Kidney epithelial cell (primary cell): ENCODE measurements around the gene BPHL. TPM values are rescaled to one million over a fixed set of nuclear protein-coding genes. Genes with fewer than 3 reads are reported as not detected.
"Not testable (repeated sequence)": the region's sequence is repeated elsewhere in the genome, so short reads cannot be mapped to it uniquely, and the experiment has no call there.

ENCODE experiments used
- DNase-seq: peaks from one replicate; pipeline ENCODE4 v3.0.0-alpha.2; 2010; ENCODE audit warnings: low read depth
- H3K27me3 ChIP-seq: 2 replicates; pipeline ENCODE4 v1.6.0; 2011; ENCODE audit warnings: low read length; ENCODE audit not compliant: control insufficient read depth, insufficient read depth
- H3K36me3 ChIP-seq: 2 replicates; pipeline ENCODE4 v1.5.1; 2011; ENCODE audit warnings: low read length; ENCODE audit not compliant: control insufficient read depth, insufficient read depth
- H3K4me3 ChIP-seq: 2 replicates; pipeline ENCODE4 v1.5.1; 2011; ENCODE audit warnings: low read depth, mild to moderate bottlenecking, control low read depth, low read length
- CTCF ChIP-seq: IDR thresholded peaks from 2 replicates; pipeline ENCODE4 v1.5.1; 2011; ENCODE audit warnings: mild to moderate bottlenecking, moderate library complexity, low read length, control low read depth, inconsistent platforms; ENCODE audit not compliant: insufficient read depth, poor library complexity, severe bottlenecking
- total RNA-seq: library from RNA; depleted of rRNA; stranded (reverse); fragments of >200 nt; gene quantifications from 2 replicates; pipeline ENCODE4 v1.2.3, GENCODE V29; 2015

The BPHL gene
- total RNA-seq, 1 donor from 2014 or later = 26.6 TPM

- DNase-seq = no peak
- no peaks in the 10 kb centered on the region for H3K27me3 ChIP-seq
- no peak for TF ChIP-seq CTCF
- H3K36me3 ChIP-seq = no peaks in the 10 kb centered on the region
- H3K4me3 ChIP-seq = no peak overlapping the region
These were observed 76.3 kb downstream of the BPHL start for GRCh38 chr6:3194535-3195419.

GRCh38 chr6:3195420-3195694 is 76.8 kb downstream of the BPHL start:
- H3K27me3 ChIP-seq = no peaks in the 10 kb centered on the region
- no peak for TF ChIP-seq CTCF
- no peak overlapping the region for H3K4me3 ChIP-seq
- DNase-seq = no peak
- H3K36me3 ChIP-seq = no peaks in the 10 kb centered on the region

- H3K36me3 ChIP-seq = no peaks in the 10 kb centered on the region
- no peaks in the 10 kb centered on the region for H3K27me3 ChIP-seq
- H3K4me3 ChIP-seq = no peak overlapping the region
- no peak for TF ChIP-seq CTCF
- DNase-seq = no peak
These were observed 77.4 kb downstream of the BPHL start for GRCh38 chr6:3195695-3196497.

GRCh38 chr6:3196770-3197169 is 78.3 kb downstream of the BPHL start:
- Histone ChIP-seq H3K27me3 (no peaks in the 10 kb centered on the region), H3K36me3 (no peaks in the 10 kb centered on the region), H3K4me3 (no peak overlapping the region)
- TF ChIP-seq CTCF = no peak
- DNase-seq = no peak

- DNase-seq, H3K36me3 ChIP-seq, H3K27me3 ChIP-seq, H3K4me3 ChIP-seq: not testable (repeated sequence)
These were observed 79.2 kb downstream of the BPHL start for GRCh38 chr6:3197734-3198133.

- no peaks in the 10 kb centered on the region for H3K36me3 ChIP-seq
- H3K27me3 ChIP-seq = no peaks in the 10 kb centered on the region
- no peak overlapping the region for H3K4me3 ChIP-seq
- DNase-seq = no peak
- no peak for TF ChIP-seq CTCF
These were observed 80.9 kb downstream of the BPHL start for GRCh38 chr6:3199382-3199781.
